MG63 (cell line): ENCODE measurements around the gene ZBTB2. TPM values are rescaled to one million over a fixed set of nuclear protein-coding genes. Genes with fewer than 3 reads are reported as not detected.
"Not testable (repeated sequence)": the region's sequence is repeated elsewhere in the genome, so short reads cannot be mapped to it uniquely, and the experiment has no call there.

Experiments
- DNase-seq: peaks from one replicate; pipeline ENCODE4 v3.0.0-alpha.2; 2020
- H3K27me3 ChIP-seq: fragments of 250-450 bp; sonication (Bioruptor Pico); 2 replicates; pipeline ENCODE4 v1.5.1; 2020; ENCODE audit warnings: mild to moderate bottlenecking, moderate library complexity
- H3K36me3 ChIP-seq: fragments of 250-450 bp; sonication (Bioruptor Pico); 2 replicates; pipeline ENCODE4 v1.5.1; 2020; ENCODE audit warnings: mild to moderate bottlenecking, moderate library complexity
- H3K4me3 ChIP-seq: fragments of 250-450 bp; sonication (Bioruptor Pico); 2 replicates; pipeline ENCODE4 v1.5.1; 2020; ENCODE audit warnings: mild to moderate bottlenecking, moderate library complexity
- H3K9me3 ChIP-seq: fragments of 250-450 bp; sonication (Bioruptor Pico); 2 replicates; pipeline ENCODE4 v1.5.1; 2020; ENCODE audit warnings: mild to moderate bottlenecking, moderate library complexity
- total RNA-seq: library from RNA; depleted of rRNA; stranded (reverse); fragments of >200 nt; shearing (Covaris generic); gene quantifications from 2 replicates; pipeline ENCODE4 v1.2.3, GENCODE V29; 2014; ENCODE audit warnings: low replicate concordance

Gene ZBTB2
- total RNA-seq, 1 experiment from 2014 or later: 23.3 TPM

DNA sequence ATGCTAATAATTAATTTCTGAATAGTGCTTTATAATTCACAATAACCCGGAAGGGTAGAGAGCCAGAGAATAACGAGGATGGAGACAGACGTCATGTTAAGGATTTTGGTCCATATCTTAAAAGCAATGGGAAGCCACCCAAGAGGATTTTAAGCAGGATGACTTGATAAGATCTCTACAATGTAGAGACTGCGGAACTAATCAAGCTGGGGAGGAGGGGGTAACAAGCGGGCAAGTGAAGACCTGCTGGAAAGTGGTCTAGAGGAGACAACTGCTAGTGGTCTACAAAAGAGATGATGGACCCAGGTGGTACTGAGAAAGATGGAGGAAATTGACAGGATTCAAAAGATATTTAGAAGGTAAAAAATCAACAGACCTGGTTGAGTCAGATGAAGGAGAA is 7.2 kb downstream of the ZBTB2 start:
- no peaks in the 10 kb centered on the region for H3K9me3 ChIP-seq
- no peak overlapping the region for H3K4me3 ChIP-seq
- no peaks in the 10 kb centered on the region for H3K27me3 ChIP-seq
- DNase-seq: no peak
- peaks cover 23% of the 10 kb centered on the region for H3K36me3 ChIP-seq

DNA sequence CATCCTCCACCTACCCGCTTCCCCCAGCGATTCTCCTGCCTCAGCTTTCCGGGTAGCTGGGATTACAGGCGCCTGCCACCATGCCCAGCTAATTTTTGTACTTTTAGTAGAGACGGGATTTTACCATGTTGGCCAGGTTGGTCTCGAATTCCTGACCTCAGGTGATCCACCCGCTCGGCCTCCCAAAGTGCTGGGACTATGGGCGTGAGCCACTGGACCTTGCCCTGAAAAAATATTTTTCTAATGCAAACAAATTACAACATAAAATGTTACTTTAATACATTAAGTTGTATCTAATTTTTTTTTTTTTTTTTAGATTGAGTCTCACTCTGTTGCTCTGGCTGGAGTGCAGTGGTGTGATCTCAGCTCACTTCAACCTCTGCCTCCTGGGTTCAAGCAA is 8.7 kb downstream of the ZBTB2 start:
- not testable (repeated sequence) for H3K27me3 ChIP-seq, H3K9me3 ChIP-seq, H3K4me3 ChIP-seq, DNase-seq, H3K36me3 ChIP-seq

DNA sequence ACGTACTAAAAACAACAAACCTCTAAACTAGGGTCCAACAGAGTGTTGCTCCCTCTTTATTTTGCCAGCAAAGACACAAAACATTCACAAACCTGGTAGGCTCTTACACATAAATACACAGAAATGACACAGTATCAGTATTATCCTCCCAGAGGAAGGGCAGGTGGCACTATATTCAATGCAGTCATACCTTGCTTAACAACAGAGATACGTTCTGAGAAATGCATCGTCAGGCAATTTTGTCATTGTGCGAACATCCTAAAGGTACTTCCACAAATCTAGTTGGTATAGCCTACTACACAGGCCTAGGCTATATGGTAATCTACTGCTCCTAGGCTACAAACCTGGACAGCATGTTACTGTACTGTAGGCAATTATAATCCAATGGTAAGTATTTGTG is 9.6 kb downstream of the ZBTB2 start:
- DNase-seq: no peak
- Histone ChIP-seq H3K9me3 (no peaks in the 10 kb centered on the region), H3K27me3 (no peaks in the 10 kb centered on the region), H3K36me3 (peaks cover 5% of the 10 kb centered on the region; the same call in 1 of the 2 replicates), H3K4me3 (no peak overlapping the region)

DNA sequence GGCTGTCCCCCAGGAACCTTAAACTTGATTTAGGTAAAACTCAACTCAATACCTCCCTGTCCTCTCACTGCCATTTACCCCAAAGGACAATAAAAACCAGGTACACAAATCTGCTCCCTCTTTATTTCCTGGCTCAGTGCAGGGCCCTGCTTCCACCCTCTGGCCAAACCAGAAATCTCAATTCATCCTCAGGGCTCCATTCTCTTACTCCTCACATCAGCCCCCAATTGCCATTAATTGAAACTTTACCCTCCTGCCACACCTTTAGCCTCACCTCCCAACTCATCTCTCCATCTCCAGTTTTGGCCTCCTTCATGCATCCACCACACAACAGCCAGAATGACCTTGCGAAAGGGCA is 10.5 kb downstream of the ZBTB2 start:
- no peak overlapping the region for H3K4me3 ChIP-seq

DNA sequence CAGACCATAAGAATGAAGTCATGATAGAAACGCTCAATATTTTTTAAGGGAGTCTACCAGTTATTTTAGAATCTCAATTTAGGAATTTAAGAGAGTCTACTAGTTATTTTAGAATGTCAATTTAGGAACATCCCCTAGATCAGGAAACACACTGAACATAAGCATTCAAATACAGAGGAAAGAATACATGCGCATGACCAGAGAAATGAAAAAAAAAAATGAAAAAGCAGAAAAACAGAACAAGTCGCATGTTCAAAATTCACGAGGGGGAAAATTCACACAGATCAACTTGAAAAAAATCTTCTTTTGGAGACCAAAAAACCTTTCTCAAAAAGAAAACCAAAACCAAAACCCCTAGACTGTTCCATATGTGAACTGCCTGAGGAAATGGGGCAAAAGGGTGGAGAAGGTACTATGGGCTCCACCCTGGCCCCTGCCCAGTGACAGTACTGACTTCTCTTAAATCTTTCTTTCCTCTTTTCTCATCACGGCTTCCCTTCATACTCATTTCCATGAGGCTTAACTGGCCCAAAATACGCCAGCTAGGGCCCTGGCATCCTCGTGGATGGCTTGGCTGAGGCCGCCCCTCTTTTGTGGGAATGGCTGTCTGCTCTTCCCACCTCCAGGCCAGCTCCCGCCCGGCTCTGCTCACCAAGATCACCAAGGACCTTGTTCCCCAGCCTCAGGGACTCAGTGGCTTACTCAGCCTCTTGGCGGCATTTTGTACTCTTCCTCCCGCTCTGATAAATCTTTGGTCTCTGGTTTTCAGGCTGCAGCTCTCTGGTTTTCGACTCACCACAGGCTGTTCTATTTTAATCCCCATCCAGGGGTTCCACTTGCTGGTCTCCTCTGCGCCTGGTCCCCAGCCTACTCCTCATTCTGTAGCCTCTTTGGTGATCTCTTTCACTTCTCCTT is 11.2 kb downstream of the ZBTB2 start:
- peak overlapping the region; percentile 10 for H3K4me3 ChIP-seq

More for the DNA sequence above, 10.5 kb downstream of the ZBTB2 start:
- Histone ChIP-seq H3K36me3 (peaks cover 2% of the 10 kb centered on the region; the same call in 1 of the 2 replicates), H3K9me3 (no peaks in the 10 kb centered on the region), H3K27me3 (no peaks in the 10 kb centered on the region)
- DNase-seq: no peak

DNA sequence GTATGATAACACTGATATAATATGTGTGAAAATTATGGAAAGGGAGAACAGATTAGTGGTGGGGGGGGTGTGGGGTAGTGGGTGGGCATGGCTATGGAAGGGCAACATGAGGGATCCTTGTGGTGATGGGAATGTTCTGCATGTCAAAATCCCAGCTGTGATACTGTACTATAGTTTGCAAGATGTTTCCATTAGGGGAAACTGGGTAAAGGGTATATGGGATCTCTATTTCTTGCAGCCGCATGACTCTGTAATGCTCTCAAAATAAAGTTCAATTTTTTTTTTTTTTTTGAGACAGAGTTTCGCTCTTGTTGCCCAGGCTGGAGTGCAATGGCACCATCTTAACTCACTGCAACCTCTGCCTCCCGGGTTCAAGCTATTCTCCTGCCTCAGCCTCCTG is 14.3 kb downstream of the ZBTB2 start:
- Histone ChIP-seq H3K27me3 (no peaks in the 10 kb centered on the region), H3K4me3 (no peak overlapping the region), H3K36me3 (peaks cover 11% of the 10 kb centered on the region), H3K9me3 (no peaks in the 10 kb centered on the region)
- DNase-seq: no peak

More for the DNA sequence above, 11.2 kb downstream of the ZBTB2 start:
- H3K36me3 ChIP-seq: peaks cover 2% of the 10 kb centered on the region; the same call in 1 of the 2 replicates
- H3K27me3 ChIP-seq: no peaks in the 10 kb centered on the region
- no peaks in the 10 kb centered on the region for H3K9me3 ChIP-seq
- DNase-seq: peak; percentile 55

DNA sequence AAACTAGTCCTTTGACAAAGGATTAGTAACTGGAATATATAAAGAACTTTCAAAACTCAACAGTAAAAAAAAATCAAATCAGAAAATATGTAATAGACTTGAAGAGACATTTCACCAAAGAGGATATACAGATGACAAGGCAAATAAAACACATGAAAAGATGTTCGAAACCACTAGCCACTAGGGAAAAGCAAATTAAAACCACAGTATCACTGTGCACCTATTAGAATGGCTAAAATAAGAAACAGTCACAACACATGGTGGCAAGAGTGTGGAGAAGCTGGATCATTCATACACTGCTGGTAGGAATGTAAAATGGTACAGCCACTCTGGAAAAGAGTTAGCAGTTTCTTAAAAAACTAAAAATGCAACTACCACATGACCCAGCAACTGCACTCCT is 14.9 kb downstream of the ZBTB2 start:
- H3K27me3 ChIP-seq: no peaks in the 10 kb centered on the region
- no peak for DNase-seq
- peaks cover 17% of the 10 kb centered on the region for H3K36me3 ChIP-seq
- no peaks in the 10 kb centered on the region for H3K9me3 ChIP-seq
- no peak overlapping the region for H3K4me3 ChIP-seq

DNA sequence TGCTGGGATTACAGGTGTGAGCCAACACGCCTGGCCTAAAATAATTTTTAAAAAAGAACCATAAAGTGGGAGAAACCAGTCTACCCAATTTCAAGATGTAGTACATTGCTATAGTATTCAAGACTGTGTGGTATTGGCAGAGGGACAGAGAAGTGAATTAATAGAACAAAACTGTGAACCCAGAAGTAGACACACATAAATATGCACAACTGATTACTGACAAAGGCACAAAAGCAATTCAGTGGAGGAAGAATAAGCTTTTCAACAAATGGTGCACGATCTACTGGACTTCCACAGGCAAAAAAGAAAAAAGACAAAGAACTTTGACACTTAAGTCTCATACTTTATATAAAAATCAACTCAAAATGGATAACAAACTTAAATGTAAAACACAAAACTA is 15.5 kb downstream of the ZBTB2 start:
- H3K36me3 ChIP-seq: peaks cover 23% of the 10 kb centered on the region
- no peak overlapping the region for H3K4me3 ChIP-seq
- no peaks in the 10 kb centered on the region for H3K27me3 ChIP-seq
- DNase-seq: no peak
- H3K9me3 ChIP-seq: no peaks in the 10 kb centered on the region

DNA sequence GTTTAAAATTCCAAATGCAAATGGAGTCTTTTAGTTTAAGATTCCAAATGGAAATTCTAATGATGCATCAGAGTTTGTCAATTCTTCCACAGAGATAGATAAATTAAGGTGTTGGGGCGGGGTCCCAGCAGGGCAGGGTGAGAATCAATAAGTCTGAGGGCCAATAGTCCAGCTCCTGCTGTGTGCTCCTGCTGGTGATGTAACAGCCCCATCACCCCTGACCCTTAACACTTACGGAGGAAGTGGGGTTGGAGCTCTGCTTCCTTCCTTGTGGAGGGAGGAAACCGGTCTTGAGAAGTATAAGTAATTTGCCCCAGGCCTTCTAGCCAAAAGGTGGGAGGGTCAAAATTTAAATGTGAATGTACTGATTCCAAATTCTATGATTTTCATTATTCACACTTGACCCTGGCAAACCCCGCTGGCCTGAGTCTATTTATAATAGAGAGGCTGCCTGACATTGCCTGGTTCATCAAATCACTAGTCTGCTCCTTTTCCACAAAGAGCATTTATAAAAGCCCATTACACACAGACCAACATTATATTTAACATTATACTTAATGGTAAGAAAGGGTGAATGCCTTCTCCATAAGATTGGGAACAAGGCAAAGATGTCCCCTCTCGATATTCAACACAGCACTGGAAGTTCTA is 17.2 kb downstream of the ZBTB2 start:
- no peaks in the 10 kb centered on the region for H3K9me3 ChIP-seq
- DNase-seq: peak; percentile 48
- no peaks in the 10 kb centered on the region for H3K27me3 ChIP-seq
- peaks cover 26% of the 10 kb centered on the region for H3K36me3 ChIP-seq
- peak overlapping the region; percentile 6; the same call in 1 of the 2 replicates for H3K4me3 ChIP-seq

DNA sequence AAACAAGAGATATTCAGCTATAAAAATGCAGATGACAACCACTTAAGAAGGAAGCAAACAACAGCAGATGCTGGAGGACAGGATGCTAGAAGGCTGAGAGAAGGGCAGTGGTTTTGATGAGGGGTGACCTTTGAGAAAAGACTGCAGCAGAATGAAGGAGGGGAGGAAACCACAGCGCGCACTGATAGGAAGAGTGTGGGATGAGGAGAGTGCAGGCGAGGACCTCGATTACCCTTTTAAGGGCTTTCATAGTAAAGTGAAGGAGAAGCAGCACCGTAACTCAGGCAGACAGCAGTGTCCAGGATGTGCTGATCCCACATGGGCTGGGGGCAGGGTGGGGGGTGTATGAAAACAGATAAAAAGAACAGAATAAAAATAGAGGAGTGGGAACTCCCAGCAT is 19.2 kb downstream of the ZBTB2 start:
- peaks cover 32% of the 10 kb centered on the region for H3K36me3 ChIP-seq
- DNase-seq: no peak
- no peaks in the 10 kb centered on the region for H3K9me3 ChIP-seq
- H3K27me3 ChIP-seq: no peaks in the 10 kb centered on the region
- no peak overlapping the region for H3K4me3 ChIP-seq

DNA sequence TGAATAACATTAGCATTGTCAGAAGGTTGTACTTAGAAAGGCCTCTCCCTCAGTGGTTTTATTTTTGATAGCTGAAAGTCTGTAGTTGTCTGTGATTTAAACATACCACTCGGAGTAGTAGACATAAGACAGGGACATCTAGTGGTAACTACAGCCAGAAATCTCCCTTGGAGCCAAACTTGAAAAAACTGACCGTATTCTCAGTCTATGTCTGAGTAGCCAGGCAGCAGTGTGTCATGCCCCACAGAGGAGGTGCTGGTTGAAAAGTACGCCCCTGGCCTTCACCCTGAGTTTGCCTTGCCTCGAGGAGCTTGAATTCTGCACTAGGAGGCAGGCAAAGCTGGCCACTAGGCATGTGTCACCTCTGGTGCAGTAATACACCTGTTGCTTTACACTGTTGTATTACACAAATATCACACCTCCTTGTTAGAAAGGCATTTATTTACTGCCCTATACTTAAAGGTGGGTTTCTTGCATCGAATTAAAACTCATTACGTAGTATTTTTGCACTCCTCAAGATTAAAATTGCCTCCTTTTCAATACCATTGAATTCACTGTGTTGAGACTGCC is 20.8 kb downstream of the ZBTB2 start:
- DNase-seq: no peak
- peaks cover 41% of the 10 kb centered on the region for H3K36me3 ChIP-seq
- no peaks in the 10 kb centered on the region for H3K27me3 ChIP-seq
- H3K9me3 ChIP-seq: no peaks in the 10 kb centered on the region
- no peak overlapping the region for H3K4me3 ChIP-seq

DNA sequence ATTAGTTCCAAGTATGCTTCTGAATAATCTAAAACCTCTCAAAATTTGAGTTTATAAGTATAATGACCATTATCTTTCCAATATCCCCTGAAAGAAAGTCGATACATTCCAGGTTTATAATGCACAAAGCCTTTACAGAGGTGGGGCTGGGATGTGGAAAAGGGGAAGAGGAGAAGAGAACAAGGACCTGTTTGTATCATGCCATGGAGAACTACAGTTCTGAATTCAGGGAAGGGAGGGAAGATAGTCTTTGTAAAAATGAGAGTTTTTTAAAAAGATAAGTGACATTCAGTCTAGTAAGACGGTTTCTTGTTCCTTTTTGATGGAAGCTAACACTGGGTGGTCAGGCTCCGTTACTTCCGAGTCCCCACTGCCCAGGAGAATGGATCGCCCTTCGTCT is 26.1 kb downstream of the ZBTB2 start:
- Histone ChIP-seq H3K4me3 (no peak overlapping the region), H3K36me3 (peaks cover 33% of the 10 kb centered on the region), H3K9me3 (no peaks in the 10 kb centered on the region), H3K27me3 (no peaks in the 10 kb centered on the region)
- no peak for DNase-seq

DNA sequence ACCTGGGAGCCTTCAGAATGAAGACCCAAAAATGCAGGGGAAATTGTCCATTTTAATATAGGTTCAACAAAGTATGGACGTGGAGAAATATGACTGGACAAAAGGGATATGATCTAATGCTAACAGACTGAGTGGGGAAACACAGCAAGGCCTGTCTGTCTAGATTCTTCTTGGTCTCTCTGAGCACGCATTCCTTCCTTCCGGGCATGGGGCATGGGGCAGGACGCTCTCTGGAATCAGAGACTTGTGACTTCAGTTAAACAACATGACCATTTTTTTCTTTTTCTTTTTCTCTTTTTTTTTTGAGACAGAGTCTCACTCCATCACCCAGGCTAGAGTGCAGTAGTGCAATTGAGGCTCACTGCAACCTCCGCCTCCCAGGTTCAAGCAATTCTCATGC is 31.9 kb downstream of the ZBTB2 start:
- peaks cover 24% of the 10 kb centered on the region for H3K36me3 ChIP-seq
- no peak overlapping the region for H3K4me3 ChIP-seq
- DNase-seq: no peak
- no peaks in the 10 kb centered on the region for H3K9me3 ChIP-seq
- H3K27me3 ChIP-seq: no peaks in the 10 kb centered on the region

DNA sequence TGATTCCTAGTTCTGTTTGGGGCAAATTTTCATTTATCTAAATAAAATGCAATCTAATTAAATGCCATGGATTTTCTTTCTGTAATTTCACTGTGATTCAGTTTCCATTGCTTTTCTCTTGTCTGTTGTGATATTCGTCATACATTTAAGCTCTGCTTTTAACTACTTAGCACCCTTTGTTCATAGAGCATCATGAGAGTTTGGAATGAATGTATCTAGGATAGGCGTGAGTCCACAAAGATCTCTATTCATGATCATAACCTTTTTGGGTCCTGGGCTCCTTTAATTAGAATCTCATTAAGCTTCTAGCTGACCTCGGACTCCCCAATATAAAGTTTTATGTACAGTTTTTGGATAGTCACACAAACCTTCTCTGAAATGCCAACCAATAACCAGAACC is 32.9 kb downstream of the ZBTB2 start:
- Histone ChIP-seq H3K4me3 (no peak overlapping the region), H3K9me3 (no peaks in the 10 kb centered on the region), H3K27me3 (no peaks in the 10 kb centered on the region), H3K36me3 (peaks cover 24% of the 10 kb centered on the region)
- no peak for DNase-seq

DNA sequence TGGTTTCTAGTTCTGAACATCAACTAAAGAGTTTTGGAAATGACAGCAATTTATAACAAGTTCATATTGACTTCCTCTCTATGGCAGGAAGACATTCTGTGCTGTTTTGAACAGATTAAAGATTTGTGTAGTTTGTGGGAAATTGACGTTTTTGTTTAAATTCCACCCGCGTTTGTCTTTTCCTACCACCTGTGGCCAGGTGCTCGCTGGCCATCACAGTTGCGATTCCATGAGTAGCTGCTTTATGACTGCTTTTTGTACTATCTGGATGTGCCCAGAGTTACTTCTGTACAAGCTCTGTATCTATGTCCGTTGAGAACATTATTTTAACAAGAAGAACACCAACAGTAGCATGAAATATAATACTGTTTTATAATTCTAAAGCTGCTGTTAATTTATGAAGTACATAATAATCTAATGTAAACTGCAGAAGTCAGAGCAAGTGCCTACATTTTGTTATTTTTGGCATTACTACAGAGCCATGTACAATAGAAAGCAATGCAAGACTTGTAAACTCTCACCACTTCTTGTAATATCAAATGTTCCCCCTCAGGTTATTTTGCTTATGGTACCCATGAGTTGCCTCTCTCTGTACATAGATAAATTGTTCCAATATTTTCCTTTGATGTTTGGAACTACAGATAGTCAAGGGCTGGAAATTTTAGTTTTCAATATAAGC is 33.5 kb downstream of the ZBTB2 start:
- Histone ChIP-seq H3K27me3 (no peaks in the 10 kb centered on the region), H3K9me3 (no peaks in the 10 kb centered on the region), H3K36me3 (peaks cover 24% of the 10 kb centered on the region), H3K4me3 (no peak overlapping the region)
- no peak for DNase-seq

DNA sequence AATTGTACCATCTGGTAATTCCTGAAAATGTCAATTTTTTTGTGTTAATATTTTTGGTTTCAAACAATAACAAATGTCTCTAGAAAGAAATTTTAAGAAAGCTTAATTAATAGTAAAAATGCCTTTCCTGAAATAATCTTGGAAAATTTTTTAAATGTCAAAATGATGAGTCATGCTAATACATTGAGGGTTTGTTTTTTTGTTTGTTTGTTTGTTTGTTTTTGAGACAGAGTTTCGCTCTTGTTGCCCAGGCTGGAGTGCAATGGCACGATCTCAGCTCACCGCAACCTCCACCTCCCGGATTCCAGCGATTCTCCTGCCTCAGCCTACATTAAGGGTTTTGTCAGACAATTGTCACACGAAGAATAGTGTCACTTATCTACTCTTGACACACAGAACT is 34.4 kb downstream of the ZBTB2 start:
- peaks cover 20% of the 10 kb centered on the region for H3K36me3 ChIP-seq
- not testable (repeated sequence) for H3K9me3 ChIP-seq, H3K4me3 ChIP-seq, H3K27me3 ChIP-seq, DNase-seq

DNA sequence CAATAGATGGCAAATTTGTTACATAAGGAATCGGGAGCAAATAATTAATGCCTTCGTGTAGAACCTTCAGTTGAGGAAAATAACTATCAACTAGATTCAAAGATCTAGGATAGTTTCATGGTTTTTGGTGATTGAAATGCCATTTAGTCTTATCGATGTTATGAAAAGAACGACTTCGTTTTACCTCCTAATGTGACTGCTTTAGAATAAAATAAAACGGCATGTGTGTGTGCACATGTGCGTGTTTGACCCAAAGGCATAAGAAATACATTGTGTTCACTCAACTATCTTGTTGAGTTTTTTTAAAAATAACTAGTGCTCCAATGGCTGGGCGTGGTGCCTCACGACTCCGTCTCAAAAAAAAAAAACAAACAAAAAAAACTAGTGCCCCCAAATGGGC is 37.6 kb downstream of the ZBTB2 start:
- no peak for DNase-seq
- H3K4me3 ChIP-seq: no peak overlapping the region
- no peaks in the 10 kb centered on the region for H3K27me3 ChIP-seq
- no peaks in the 10 kb centered on the region for H3K9me3 ChIP-seq
- peaks cover 12% of the 10 kb centered on the region for H3K36me3 ChIP-seq
